Measurements from ENCODE around the gene ARMC8.

- TF ChIP-seq CTCF (IDR thresholded peaks at IDR 0.05; ENCODE audit: poor library complexity, severe bottlenecking) = no peak
- TF ChIP-seq EP300 (conservative IDR thresholded peaks at IDR 0.05; ENCODE audit: poor library complexity, severe bottlenecking) = peak; percentile 99
Observed at GRCh38 chr3:138187296-138188012, at the start of gene ARMC8.
